GM23338 (cell line): ENCODE measurements around the gene SLC8A1. TPM values are rescaled to one million over a fixed set of nuclear protein-coding genes. Genes with fewer than 3 reads are reported as not detected.

Source experiments
- ATAC-seq: fragments of 200-7000 bp; cut with Tn5 transposase; 3 replicates; pipeline ENCODE4 v1.9.1; 2020
- DNase-seq: peaks from one replicate; pipeline ENCODE4 v3.0.0-alpha.2; 2015; ENCODE audit warnings: low spot score
- H2AFZ ChIP-seq: fragments of 200-600 bp; sonication (generic); 2 replicates; pipeline ENCODE4 v1.8.0; 2016; ENCODE audit warnings: antibody characterized with exemption, mild to moderate bottlenecking, moderate library complexity
- H3F3A ChIP-seq: fragments of 200-600 bp; sonication (generic); replicated peaks from 2 replicates; pipeline ENCODE4 v1.8.0; 2017; ENCODE audit warnings: antibody characterized with exemption, mixed run types, low read depth
- H3K27ac ChIP-seq: fragments of 200-600 bp; sonication (generic); 2 replicates; pipeline ENCODE4 v1.6.1; 2016; ENCODE audit warnings: low read depth
- H3K27me3 ChIP-seq: fragments of 200-600 bp; sonication (generic); 2 replicates; pipeline ENCODE4 v1.8.0; 2016; ENCODE audit warnings: mild to moderate bottlenecking, mixed run types, moderate library complexity; ENCODE audit not compliant: insufficient read depth
- H3K36me3 ChIP-seq: fragments of 200-600 bp; sonication (generic); 2 replicates; pipeline ENCODE4 v1.8.0; 2016; ENCODE audit warnings: mild to moderate bottlenecking; ENCODE audit not compliant: insufficient read depth
- H3K4me1 ChIP-seq: fragments of 200-600 bp; sonication (generic); 2 replicates; pipeline ENCODE4 v1.8.0; 2016; ENCODE audit warnings: mild to moderate bottlenecking, moderate library complexity; ENCODE audit not compliant: insufficient read depth
- H3K4me2 ChIP-seq: fragments of 200-600 bp; sonication (generic); 2 replicates; pipeline ENCODE4 v1.7.1; 2017; ENCODE audit warnings: mixed run types
- H3K4me3 ChIP-seq: fragments of 200-600 bp; sonication (generic); 2 replicates; pipeline ENCODE4 v1.6.1; 2016; ENCODE audit warnings: mixed run types
- H3K79me2 ChIP-seq: fragments of 200-600 bp; sonication (generic); replicated peaks from 2 replicates; pipeline ENCODE4 v1.8.0; 2017; ENCODE audit warnings: mild to moderate bottlenecking; ENCODE audit not compliant: insufficient read depth
- H3K9me2 ChIP-seq: fragments of 200-600 bp; sonication (generic); 2 replicates; pipeline ENCODE4 v1.8.0; 2017; ENCODE audit not compliant: insufficient read depth
- H4K20me1 ChIP-seq: fragments of 200-600 bp; sonication (generic); replicated peaks from 2 replicates; pipeline ENCODE4 v1.8.0; 2017; ENCODE audit warnings: mild to moderate bottlenecking; ENCODE audit not compliant: insufficient read depth
- H3K27ac Mint-ChIP-seq: 2 replicates; pipeline ENCODE4 v1.8.0; 2020; ENCODE audit warnings: inconsistent platforms, mild to moderate bottlenecking, moderate library complexity, mixed read lengths
- H3K27me3 Mint-ChIP-seq: 3 replicates; pipeline ENCODE4 v1.8.0; 2022; ENCODE audit warnings: low read depth, mild to moderate bottlenecking, moderate library complexity, mixed read lengths, inconsistent platforms; ENCODE audit not compliant: insufficient read depth, poor library complexity
- H3K36me3 Mint-ChIP-seq: 3 replicates; pipeline ENCODE4 v1.8.0; 2021; ENCODE audit warnings: low read depth, mild to moderate bottlenecking, inconsistent platforms, moderate library complexity, mixed read lengths
- H3K4me1 Mint-ChIP-seq: 3 replicates; pipeline ENCODE4 v1.8.0; 2020; ENCODE audit warnings: mild to moderate bottlenecking, inconsistent platforms, mixed read lengths
- H3K4me3 Mint-ChIP-seq: 3 replicates; pipeline ENCODE4 v1.8.0; 2021; ENCODE audit warnings: moderate library complexity, mild to moderate bottlenecking, inconsistent platforms, mixed read lengths
- H3K9me3 Mint-ChIP-seq: 3 replicates; pipeline ENCODE4 v1.8.0; 2020; ENCODE audit warnings: moderate library complexity, mild to moderate bottlenecking, inconsistent platforms, mixed read lengths
- CREB1 ChIP-seq: fragments of 250-450 bp; sonication (Bioruptor Pico); IDR thresholded peaks from 2 replicates; pipeline ENCODE4 v1.5.0; 2020; ENCODE audit warnings: low read depth, mild to moderate bottlenecking, moderate library complexity
- EZH2 ChIP-seq: fragments of 200-600 bp; sonication (generic); IDR thresholded peaks from one replicate; pipeline ENCODE4 v1.8.0; 2017; ENCODE audit warnings: antibody characterized with exemption, mild to moderate bottlenecking, low read depth; ENCODE audit not compliant: unreplicated experiment
- EZH2phosphoT487 ChIP-seq: fragments of 200-600 bp; sonication (generic); IDR thresholded peaks from one replicate; pipeline ENCODE4 v1.8.1; 2018; ENCODE audit warnings: antibody characterized with exemption; ENCODE audit not compliant: unreplicated experiment
- NANOG ChIP-seq: IDR thresholded peaks from 2 replicates; pipeline ENCODE4 v1.6.1; 2016; ENCODE audit warnings: antibody characterized with exemption, borderline replicate concordance
- POLR2AphosphoS5 ChIP-seq: IDR thresholded peaks from 2 replicates; pipeline ENCODE4 v1.6.1; 2016; ENCODE audit warnings: antibody characterized with exemption, low read depth
- ZNF114 ChIP-seq: fragments of 250-450 bp; sonication (Bioruptor Pico); IDR thresholded peaks from 2 replicates; pipeline ENCODE4 v1.5.0; 2020; ENCODE audit warnings: mild to moderate bottlenecking, moderate library complexity
- ZNF331 ChIP-seq: fragments of 250-450 bp; sonication (Bioruptor Pico); IDR thresholded peaks from 2 replicates; pipeline ENCODE4 v1.5.0; 2020; ENCODE audit warnings: low read depth, mild to moderate bottlenecking, moderate library complexity
- polyA plus RNA-seq: library from polyadenylated mRNA; unstranded; fragments of >200 nt; fragmentation: Nextera tagmentation; extraction: Ambion mirVana; gene quantifications from 2 replicates; pipeline ENCODE4 v1.2.1, GENCODE V29; 2016
- total RNA-seq: library from RNA; depleted of rRNA; stranded (reverse); fragments of >200 nt; shearing (Covaris generic); gene quantifications from 2 replicates; pipeline ENCODE4 v1.2.3, GENCODE V29; 2014
- TF ChIP-seq, protein P1 (sequence below): IDR thresholded peaks from one replicate; pipeline ENCODE4 v1.6.1; 2018; ENCODE audit warnings: antibody characterized with exemption; ENCODE audit not compliant: unreplicated experiment
- TF ChIP-seq, protein P2 (sequence below): IDR thresholded peaks from 2 replicates; pipeline ENCODE4 v1.6.1; 2016; ENCODE audit warnings: antibody characterized with exemption
- TF ChIP-seq, protein P3 (sequence below): fragments of 250-450 bp; sonication (Bioruptor Pico); IDR thresholded peaks from 2 replicates; pipeline ENCODE4 v1.5.0; 2020; ENCODE audit warnings: mild to moderate bottlenecking, moderate library complexity
- TF ChIP-seq, protein P4 (sequence below), 2 experiments: fragments of 200-600 bp in 1 of 2; sonication (generic) in 1 of 2; conservative IDR thresholded peaks; 2 replicates each; pipeline versions ENCODE4 v1.5.1 to v1.6.1; 2016 to 2017; ENCODE audit warnings: antibody characterized with exemption in 2 of 2, low read depth in 2 of 2, mild to moderate bottlenecking in 2 of 2, moderate library complexity in 1 of 2

The SLC8A1 gene
- total and polyA plus RNA-seq, 2 experiments from 2014 or later: 2.5 to 3.3 TPM

DNA sequence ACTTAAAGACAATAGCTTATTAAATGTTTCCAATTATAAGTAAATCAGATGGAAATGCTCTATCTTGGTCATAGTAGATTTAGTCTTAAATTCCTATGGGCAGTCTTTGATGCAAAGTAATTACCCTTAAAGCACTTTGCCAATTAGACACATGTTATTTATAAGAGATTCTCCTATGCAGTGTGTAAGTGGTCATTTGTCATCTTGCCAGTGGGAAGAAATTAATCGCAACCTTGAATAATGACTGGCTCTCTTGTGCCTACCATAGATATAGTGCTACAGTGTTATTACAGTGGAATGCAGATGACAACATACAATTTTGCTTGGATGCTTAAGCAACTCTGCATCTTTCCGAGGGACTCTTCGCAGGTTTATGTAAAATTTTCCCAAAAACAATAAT lies 361.8 kb downstream of the SLC8A1 start (continued):
- no peak for TF ChIP-seq CREB1 (CRISPR knock-in tag)
- no peak for TF ChIP-seq EZH2
- TF ChIP-seq POLR2AphosphoS5: no peak
- TF ChIP-seq EZH2phosphoT487: no peak
- no peak for TF ChIP-seq ZNF114 (CRISPR knock-in tag)
- TF ChIP-seq NANOG: no peak
- no peak for TF ChIP-seq ZNF331 (CRISPR knock-in tag)

DNA sequence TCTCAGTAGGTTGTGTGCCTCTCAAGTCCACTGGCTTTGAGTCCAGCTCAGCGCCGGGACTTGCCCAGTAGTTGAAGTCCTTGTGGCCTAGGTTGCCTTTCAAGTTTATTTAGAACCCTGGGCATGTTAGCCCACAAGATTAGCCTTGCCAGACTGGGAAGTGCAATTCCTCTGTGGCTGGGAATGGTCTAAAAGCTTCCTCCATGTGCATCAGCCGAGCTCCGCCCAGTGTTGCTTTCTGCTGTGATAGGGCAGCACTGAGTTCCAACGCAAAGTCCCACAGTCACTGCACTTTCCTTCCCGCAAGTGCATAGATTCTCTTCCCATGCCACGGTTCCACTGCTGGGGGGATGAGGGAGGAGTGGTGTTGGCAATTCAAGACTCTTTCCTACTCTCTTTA lies 364.0 kb downstream of the SLC8A1 start:
- no peak for ATAC-seq
- Mint-ChIP-seq H3K27ac (no peak overlapping the region; the same call in 1 of the 2 replicates), H3K36me3 (no peaks in the 10 kb centered on the region; the same call in 2 of the 3 replicates), H3K27me3 (peaks cover 2% of the 10 kb centered on the region), H3K4me3 (no peak overlapping the region), H3K9me3 (no peaks in the 10 kb centered on the region), H3K4me1 (no peaks in the 10 kb centered on the region)
- no peaks in the 10 kb centered on the region for H3K4me1 ChIP-seq
- DNase-seq: no peak
- peak overlapping the region; percentile 69; the same call in 1 of the 2 replicates for H2AFZ ChIP-seq
- H4K20me1 ChIP-seq: no peaks in the 10 kb centered on the region
- no peaks in the 10 kb centered on the region for H3K79me2 ChIP-seq
- no peak overlapping the region for H3K27ac ChIP-seq
- no peaks in the 10 kb centered on the region for H3K36me3 ChIP-seq
- no peaks in the 10 kb centered on the region for H3K27me3 ChIP-seq
- H3K9me2 ChIP-seq: peaks cover 5% of the 10 kb centered on the region
- H3K4me3 ChIP-seq: no peak overlapping the region
- no peak overlapping the region for H3K4me2 ChIP-seq
- TF ChIP-seq CREB1 (CRISPR knock-in tag): no peak
- TF ChIP-seq, protein P1, sequence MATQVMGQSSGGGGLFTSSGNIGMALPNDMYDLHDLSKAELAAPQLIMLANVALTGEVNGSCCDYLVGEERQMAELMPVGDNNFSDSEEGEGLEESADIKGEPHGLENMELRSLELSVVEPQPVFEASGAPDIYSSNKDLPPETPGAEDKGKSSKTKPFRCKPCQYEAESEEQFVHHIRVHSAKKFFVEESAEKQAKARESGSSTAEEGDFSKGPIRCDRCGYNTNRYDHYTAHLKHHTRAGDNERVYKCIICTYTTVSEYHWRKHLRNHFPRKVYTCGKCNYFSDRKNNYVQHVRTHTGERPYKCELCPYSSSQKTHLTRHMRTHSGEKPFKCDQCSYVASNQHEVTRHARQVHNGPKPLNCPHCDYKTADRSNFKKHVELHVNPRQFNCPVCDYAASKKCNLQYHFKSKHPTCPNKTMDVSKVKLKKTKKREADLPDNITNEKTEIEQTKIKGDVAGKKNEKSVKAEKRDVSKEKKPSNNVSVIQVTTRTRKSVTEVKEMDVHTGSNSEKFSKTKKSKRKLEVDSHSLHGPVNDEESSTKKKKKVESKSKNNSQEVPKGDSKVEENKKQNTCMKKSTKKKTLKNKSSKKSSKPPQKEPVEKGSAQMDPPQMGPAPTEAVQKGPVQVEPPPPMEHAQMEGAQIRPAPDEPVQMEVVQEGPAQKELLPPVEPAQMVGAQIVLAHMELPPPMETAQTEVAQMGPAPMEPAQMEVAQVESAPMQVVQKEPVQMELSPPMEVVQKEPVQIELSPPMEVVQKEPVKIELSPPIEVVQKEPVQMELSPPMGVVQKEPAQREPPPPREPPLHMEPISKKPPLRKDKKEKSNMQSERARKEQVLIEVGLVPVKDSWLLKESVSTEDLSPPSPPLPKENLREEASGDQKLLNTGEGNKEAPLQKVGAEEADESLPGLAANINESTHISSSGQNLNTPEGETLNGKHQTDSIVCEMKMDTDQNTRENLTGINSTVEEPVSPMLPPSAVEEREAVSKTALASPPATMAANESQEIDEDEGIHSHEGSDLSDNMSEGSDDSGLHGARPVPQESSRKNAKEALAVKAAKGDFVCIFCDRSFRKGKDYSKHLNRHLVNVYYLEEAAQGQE: no peak
- TF ChIP-seq, protein P2, sequence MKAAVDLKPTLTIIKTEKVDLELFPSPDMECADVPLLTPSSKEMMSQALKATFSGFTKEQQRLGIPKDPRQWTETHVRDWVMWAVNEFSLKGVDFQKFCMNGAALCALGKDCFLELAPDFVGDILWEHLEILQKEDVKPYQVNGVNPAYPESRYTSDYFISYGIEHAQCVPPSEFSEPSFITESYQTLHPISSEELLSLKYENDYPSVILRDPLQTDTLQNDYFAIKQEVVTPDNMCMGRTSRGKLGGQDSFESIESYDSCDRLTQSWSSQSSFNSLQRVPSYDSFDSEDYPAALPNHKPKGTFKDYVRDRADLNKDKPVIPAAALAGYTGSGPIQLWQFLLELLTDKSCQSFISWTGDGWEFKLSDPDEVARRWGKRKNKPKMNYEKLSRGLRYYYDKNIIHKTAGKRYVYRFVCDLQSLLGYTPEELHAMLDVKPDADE: no peak
- no peak for TF ChIP-seq EZH2phosphoT487
- TF ChIP-seq POLR2AphosphoS5: no peak
- TF ChIP-seq EZH2: no peak
- no peak for TF ChIP-seq NANOG
- TF ChIP-seq, protein P3, sequence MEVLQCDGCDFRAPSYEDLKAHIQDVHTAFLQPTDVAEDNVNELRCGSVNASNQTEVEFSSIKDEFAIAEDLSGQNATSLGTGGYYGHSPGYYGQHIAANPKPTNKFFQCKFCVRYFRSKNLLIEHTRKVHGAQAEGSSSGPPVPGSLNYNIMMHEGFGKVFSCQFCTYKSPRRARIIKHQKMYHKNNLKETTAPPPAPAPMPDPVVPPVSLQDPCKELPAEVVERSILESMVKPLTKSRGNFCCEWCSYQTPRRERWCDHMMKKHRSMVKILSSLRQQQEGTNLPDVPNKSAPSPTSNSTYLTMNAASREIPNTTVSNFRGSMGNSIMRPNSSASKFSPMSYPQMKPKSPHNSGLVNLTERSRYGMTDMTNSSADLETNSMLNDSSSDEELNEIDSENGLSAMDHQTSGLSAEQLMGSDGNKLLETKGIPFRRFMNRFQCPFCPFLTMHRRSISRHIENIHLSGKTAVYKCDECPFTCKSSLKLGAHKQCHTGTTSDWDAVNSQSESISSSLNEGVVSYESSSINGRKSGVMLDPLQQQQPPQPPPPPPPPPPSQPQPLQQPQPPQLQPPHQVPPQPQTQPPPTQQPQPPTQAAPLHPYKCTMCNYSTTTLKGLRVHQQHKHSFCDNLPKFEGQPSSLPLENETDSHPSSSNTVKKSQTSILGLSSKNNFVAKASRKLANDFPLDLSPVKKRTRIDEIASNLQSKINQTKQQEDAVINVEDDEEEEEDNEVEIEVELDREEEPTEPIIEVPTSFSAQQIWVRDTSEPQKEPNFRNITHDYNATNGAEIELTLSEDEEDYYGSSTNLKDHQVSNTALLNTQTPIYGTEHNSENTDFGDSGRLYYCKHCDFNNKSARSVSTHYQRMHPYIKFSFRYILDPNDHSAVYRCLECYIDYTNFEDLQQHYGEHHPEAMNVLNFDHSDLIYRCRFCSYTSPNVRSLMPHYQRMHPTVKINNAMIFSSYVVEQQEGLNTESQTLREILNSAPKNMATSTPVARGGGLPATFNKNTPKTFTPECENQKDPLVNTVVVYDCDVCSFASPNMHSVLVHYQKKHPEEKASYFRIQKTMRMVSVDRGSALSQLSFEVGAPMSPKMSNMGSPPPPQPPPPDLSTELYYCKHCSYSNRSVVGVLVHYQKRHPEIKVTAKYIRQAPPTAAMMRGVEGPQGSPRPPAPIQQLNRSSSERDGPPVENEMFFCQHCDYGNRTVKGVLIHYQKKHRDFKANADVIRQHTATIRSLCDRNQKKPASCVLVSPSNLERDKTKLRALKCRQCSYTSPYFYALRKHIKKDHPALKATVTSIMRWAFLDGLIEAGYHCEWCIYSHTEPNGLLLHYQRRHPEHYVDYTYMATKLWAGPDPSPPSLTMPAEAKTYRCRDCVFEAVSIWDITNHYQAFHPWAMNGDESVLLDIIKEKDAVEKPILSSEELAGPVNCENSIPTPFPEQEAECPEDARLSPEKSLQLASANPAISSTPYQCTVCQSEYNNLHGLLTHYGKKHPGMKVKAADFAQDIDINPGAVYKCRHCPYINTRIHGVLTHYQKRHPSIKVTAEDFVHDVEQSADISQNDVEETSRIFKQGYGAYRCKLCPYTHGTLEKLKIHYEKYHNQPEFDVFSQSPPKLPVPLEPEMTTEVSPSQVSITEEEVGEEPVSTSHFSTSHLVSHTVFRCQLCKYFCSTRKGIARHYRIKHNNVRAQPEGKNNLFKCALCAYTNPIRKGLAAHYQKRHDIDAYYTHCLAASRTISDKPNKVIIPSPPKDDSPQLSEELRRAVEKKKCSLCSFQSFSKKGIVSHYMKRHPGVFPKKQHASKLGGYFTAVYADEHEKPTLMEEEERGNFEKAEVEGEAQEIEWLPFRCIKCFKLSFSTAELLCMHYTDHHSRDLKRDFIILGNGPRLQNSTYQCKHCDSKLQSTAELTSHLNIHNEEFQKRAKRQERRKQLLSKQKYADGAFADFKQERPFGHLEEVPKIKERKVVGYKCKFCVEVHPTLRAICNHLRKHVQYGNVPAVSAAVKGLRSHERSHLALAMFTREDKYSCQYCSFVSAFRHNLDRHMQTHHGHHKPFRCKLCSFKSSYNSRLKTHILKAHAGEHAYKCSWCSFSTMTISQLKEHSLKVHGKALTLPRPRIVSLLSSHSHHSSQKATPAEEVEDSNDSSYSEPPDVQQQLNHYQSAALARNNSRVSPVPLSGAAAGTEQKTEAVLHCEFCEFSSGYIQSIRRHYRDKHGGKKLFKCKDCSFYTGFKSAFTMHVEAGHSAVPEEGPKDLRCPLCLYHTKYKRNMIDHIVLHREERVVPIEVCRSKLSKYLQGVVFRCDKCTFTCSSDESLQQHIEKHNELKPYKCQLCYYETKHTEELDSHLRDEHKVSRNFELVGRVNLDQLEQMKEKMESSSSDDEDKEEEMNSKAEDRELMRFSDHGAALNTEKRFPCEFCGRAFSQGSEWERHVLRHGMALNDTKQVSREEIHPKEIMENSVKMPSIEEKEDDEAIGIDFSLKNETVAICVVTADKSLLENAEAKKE (CRISPR knock-in tag): no peak
- TF ChIP-seq ZNF331 (CRISPR knock-in tag): no peak
- TF ChIP-seq, protein P4, sequence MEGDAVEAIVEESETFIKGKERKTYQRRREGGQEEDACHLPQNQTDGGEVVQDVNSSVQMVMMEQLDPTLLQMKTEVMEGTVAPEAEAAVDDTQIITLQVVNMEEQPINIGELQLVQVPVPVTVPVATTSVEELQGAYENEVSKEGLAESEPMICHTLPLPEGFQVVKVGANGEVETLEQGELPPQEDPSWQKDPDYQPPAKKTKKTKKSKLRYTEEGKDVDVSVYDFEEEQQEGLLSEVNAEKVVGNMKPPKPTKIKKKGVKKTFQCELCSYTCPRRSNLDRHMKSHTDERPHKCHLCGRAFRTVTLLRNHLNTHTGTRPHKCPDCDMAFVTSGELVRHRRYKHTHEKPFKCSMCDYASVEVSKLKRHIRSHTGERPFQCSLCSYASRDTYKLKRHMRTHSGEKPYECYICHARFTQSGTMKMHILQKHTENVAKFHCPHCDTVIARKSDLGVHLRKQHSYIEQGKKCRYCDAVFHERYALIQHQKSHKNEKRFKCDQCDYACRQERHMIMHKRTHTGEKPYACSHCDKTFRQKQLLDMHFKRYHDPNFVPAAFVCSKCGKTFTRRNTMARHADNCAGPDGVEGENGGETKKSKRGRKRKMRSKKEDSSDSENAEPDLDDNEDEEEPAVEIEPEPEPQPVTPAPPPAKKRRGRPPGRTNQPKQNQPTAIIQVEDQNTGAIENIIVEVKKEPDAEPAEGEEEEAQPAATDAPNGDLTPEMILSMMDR (conservative IDR thresholded peaks at IDR 0.05; ENCODE audit: low read depth in 2 of 2): no peak
- H3F3A ChIP-seq: no peaks in the 10 kb centered on the region
